Right renal cortex interstitium (tissue), 3 donors: ENCODE data around the gene TNRC6A. TPM values are rescaled to one million over a fixed set of nuclear protein-coding genes. Genes with fewer than 3 reads are reported as not detected.

Source experiments
- DNase-seq, 3 donors: peaks; one replicate each; pipeline ENCODE4 v3.0.0-alpha.2; 2013; ENCODE audit warnings: low read depth in 3 of 3, low spot score in 2 of 3
- polyA plus RNA-seq, 3 donors: library from polyadenylated mRNA; unstranded; fragments of 120-200 nt; gene quantifications; one replicate each; pipeline ENCODE4 v1.2.1, GENCODE V29; 2013; ENCODE audit not compliant: insufficient read length in 3 of 3

The TNRC6A gene
- polyA plus RNA-seq, 3 donors, result 46.8 to 51.7 (median 50.7) TPM

- no peak for DNase-seq
Measured at GRCh38 chr16:24861461-24861860, 132.0 kb downstream of the TNRC6A start.

GRCh38 chr16:24863582-24864437 lies 134.4 kb downstream of the TNRC6A start:
- DNase-seq, result no peak

- no peak for DNase-seq
Measured at GRCh38 chr16:24869033-24869432, 139.6 kb downstream of the TNRC6A start.

- no peak for DNase-seq
Measured at GRCh38 chr16:24871891-24872290, 142.4 kb downstream of the TNRC6A start.

- no peak for DNase-seq
Measured at GRCh38 chr16:24873028-24873427, 143.6 kb downstream of the TNRC6A start.

- no peak for DNase-seq
Measured at GRCh38 chr16:24875466-24875865, 146.0 kb downstream of the TNRC6A start.

Other genes with a start within 250 kb of the TNRC6A start
- gene RBBP6, start 190.1 kb upstream of the TNRC6A start, polyA plus RNA-seq, result 10 to 100 TPM; 74.8 to 83.0 (median 78.2) TPM
- gene SLC5A11, start 116.3 kb downstream of the TNRC6A start, polyA plus RNA-seq, result 1 to 10 TPM; 2.8 to 6.5 (median 5.9) TPM